ENCODE measurements around the gene VSIG10L2.
"Not testable (repeated sequence)": the region's sequence is repeated elsewhere in the genome, so short reads cannot be mapped to it uniquely, and the experiment has no call there.

Gene VSIG10L2

GRCh38 chr11:125945797-125946520 lies at the start of gene VSIG10L2:
VSIG10L2 (plus strand) TSS chr11:125946044; CDS start chr11:125946056, 12 bp downstream.
- no peak for DNase-seq

- no peak for DNase-seq
These were observed 44.0 kb upstream of the VSIG10L2 start for GRCh38 chr11:125901872-125902271.

GRCh38 chr11:125902277-125902926 lies 43.4 kb upstream of the VSIG10L2 start:
- DNase-seq: no peak

- peak; percentile 37 to 95 (median 81) for DNase-seq
These were observed 42.7 kb upstream of the VSIG10L2 start, which contains the start of gene PUS3 for GRCh38 chr11:125902927-125903710. PUS3 (minus strand) TSS chr11:125903206; CDS start chr11:125896284, 6,922 bp downstream.

GRCh38 chr11:125903711-125904659 lies 41.9 kb upstream of the VSIG10L2 start, which contains the start of gene DDX25:
DDX25 (plus strand) TSS chr11:125904508; CDS start chr11:125904518, 10 bp downstream.
- DNase-seq: peak in 44 of 51 donors; percentile 7 to 77 (median 56)

- DNase-seq: no peak
These were observed 41.2 kb upstream of the VSIG10L2 start for GRCh38 chr11:125904678-125905077.

- peak in 1 of 51 donors; percentile 7 for DNase-seq
These were observed 35.5 kb upstream of the VSIG10L2 start for GRCh38 chr11:125910226-125910849.

GRCh38 chr11:125914601-125915000 lies 31.2 kb upstream of the VSIG10L2 start:
- DNase-seq: not testable (repeated sequence)

- no peak for DNase-seq
These were observed 29.0 kb upstream of the VSIG10L2 start for GRCh38 chr11:125916683-125917347.

- no peak for DNase-seq
These were observed 27.6 kb upstream of the VSIG10L2 start for GRCh38 chr11:125918140-125918840.

- no peak for DNase-seq
These were observed 24.8 kb upstream of the VSIG10L2 start for GRCh38 chr11:125921042-125921441.

GRCh38 chr11:125922156-125922555 lies 23.7 kb upstream of the VSIG10L2 start:
- no peak for DNase-seq

- DNase-seq: peak in 28 of 51 donors; percentile 5 to 68 (median 39)
These were observed 22.7 kb upstream of the VSIG10L2 start for GRCh38 chr11:125923012-125923579.

- DNase-seq: no peak
These were observed 22.2 kb upstream of the VSIG10L2 start for GRCh38 chr11:125923633-125924032.

GRCh38 chr11:125924384-125925007 lies 21.3 kb upstream of the VSIG10L2 start:
- no peak for DNase-seq

- no peak for DNase-seq
These were observed 20.6 kb upstream of the VSIG10L2 start for GRCh38 chr11:125925247-125925740.

GRCh38 chr11:125925804-125926203 lies 20.0 kb upstream of the VSIG10L2 start:
- DNase-seq: peak in 1 of 51 donors; percentile 24

GRCh38 chr11:125926682-125927081 lies 19.2 kb upstream of the VSIG10L2 start:
- DNase-seq: no peak

Measured in hypothalamus (tissue), 51 donors.